Subcutaneous adipose tissue (tissue), 4 donors: ENCODE data around the gene ADCY9. TPM values are rescaled to one million over a fixed set of nuclear protein-coding genes. Genes with fewer than 3 reads are reported as not detected.

Source experiments
- total RNA-seq, 4 donors: library from RNA; depleted of rRNA; stranded (reverse); fragments of >200 nt; gene quantifications; one replicate each; pipeline ENCODE4 v1.1.0, GENCODE V29; 2016
- TF ChIP-seq, protein P1 (sequence below): fragments of 450-650 bp; IDR thresholded peaks from one replicate; pipeline ENCODE4 v1.5.1; 2016; ENCODE audit warnings: low read depth, mild to moderate bottlenecking, control low read depth, antibody characterized with exemption, moderate library complexity

The ADCY9 gene
- total RNA-seq, 4 donors from 2014 or later = 9.5 to 16.4 (median 9.8) TPM

DNA sequence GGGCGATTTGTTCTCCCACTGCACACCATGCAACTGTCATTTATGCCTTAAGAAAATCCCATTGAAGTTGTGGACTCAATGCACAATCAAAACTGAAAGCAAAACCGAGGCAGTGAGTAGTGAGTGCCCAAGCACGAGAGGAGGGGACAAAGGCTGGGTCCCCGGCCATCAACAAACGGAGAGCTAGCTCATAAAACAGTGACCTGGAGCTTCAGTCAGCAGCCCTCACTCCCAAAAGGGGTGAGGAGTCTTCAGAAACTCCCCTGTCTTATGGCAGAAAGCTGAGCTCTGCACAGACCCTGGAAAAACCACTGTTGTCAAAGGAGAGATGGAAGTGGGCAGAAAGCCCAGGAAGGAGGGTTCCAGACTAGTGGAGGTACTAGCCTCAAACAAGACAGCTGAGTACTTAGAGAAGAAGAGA lies 96.9 kb downstream of the ADCY9 start:
- TF ChIP-seq, protein P1, sequence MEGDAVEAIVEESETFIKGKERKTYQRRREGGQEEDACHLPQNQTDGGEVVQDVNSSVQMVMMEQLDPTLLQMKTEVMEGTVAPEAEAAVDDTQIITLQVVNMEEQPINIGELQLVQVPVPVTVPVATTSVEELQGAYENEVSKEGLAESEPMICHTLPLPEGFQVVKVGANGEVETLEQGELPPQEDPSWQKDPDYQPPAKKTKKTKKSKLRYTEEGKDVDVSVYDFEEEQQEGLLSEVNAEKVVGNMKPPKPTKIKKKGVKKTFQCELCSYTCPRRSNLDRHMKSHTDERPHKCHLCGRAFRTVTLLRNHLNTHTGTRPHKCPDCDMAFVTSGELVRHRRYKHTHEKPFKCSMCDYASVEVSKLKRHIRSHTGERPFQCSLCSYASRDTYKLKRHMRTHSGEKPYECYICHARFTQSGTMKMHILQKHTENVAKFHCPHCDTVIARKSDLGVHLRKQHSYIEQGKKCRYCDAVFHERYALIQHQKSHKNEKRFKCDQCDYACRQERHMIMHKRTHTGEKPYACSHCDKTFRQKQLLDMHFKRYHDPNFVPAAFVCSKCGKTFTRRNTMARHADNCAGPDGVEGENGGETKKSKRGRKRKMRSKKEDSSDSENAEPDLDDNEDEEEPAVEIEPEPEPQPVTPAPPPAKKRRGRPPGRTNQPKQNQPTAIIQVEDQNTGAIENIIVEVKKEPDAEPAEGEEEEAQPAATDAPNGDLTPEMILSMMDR = no peak

DNA sequence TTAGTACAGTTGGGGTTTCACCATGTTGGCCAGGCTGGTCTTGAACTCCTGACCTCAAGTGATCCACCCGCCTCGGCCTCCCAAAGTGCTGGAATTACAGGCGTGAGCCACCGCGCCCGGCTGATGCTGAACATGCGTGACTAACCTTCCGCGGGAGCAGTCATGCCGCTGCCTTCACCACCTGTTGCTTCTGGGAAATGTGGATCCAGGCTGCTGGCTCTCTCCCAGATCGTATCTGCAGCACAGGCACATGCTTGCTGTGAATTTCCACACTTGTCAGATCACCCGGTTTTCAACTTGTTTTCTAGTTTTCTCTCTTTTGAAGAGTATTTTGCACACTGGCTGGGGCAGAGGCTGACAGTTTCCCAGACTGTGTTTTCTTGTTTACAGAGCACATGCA lies 97.9 kb downstream of the ADCY9 start:
- TF ChIP-seq, protein P1 = no peak

DNA sequence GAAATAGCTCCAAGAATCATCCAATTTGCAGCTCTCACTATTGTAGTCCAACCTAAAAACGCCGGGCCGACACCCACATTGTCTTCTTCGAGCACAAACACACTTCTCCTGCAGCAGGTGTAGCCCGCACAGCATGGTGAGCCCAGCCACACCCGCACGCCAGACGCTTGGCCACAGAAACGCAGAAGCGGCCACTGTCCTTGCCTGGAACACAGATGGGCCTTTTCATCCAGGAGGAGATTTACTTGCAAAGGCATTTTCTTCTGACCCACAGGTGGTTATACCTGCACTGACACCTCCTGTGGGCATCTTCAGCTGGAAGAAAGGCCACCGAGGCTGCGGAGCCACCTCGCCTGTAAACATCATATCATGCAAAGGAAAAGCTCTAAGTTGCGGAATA lies 98.4 kb downstream of the ADCY9 start:
- TF ChIP-seq, protein P1 = no peak

DNA sequence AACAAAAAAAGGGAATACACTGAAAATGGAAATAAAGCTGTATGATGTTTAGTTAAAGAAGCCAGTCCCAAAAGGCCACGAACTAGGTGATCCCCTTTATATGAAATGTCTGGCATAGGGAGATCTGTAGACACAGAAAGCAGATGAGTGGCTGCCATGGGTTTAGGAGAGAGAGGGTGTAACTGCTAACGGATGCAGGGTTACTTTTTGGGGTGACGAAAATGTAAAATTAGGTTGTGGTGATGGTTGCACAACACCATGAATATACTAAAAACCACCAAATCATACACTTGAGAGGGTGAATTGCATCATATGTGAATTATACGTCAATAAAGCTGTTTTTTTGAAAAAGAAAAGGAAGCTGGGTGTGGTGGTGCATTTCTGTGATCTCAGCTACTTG lies 99.6 kb downstream of the ADCY9 start:
- TF ChIP-seq, protein P1 = no peak

DNA sequence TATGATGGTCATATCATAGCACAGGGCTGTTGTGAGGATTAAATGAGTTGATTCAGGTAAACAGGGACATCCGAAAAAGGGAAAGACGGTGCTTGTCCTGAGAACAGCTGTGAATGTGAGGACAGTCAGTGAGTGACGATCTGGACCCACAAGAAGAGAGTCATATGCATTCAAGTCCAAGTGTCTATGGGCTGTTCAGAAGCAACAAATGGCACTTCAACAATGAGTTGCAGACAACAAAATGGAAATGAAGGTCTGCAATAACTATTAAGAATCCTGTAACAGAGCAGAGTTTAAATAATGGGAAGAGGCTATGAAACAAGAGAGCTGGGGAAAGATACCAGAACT lies 100.3 kb downstream of the ADCY9 start:
- TF ChIP-seq, protein P1 = no peak

DNA sequence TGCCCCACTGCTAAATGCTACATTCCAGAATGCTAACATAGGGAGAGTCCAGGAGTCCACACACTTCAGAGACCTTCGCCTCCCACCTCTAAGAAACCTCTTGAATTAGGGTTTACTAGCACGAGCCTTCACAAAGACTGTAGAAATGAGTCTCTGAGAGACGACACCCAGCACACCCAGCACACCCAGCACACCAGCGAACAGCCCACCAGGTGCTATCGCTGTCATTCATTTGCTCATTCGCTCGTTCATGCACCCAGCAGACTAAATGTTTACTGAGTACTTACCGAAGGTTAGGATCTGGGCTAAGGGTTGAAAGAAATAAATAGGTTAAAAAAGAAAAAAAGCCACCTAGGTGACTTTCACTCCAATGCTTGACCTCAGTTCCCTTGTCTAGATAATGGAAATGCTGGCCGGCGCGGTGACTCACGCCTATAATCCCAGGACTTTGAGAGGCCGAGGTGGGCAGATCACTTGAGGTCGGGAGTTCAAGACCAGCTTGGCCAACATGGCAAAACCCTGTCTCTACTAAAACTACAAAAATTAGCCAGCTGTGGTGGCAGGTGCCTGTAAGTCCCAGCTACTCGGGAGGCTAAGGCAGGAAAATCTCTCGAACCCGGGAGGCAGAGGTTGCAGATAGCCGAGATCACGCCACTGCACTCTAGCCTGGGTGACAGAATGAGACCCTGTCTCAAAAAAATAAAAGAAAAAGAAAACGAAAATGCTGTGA lies 100.8 kb downstream of the ADCY9 start:
- TF ChIP-seq, protein P1 = no peak

DNA sequence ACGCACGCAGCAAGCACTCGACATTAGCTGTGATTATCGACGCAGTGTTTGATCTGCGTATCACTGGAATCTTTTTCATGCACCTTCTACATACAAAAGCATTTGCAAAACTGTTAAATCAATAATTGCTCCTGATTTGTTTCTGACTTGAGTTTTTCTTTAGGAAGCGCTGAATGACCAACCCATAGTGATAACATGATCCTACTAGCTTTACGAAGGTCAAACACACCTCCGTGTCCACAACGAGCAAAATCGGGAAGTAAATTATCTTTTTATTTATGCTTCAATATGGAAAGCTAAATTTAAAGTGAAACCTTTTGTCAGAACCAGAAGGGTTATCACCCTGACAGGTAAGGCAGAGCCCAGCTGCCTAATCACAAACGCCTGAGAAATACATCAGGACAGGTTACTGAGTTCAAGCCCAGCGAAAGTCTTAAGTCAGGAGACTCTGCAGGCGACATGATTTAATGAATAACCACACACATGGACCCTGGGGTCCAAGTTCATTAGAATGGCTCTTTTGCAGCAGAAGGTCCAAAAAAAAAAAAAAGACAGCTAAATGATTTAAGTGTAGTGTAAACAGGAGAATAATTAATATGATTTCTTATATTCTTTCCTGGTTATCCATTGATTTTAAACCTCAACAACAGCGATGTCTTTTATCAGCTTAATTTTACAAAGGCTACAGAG lies 104.2 kb downstream of the ADCY9 start:
- TF ChIP-seq, protein P1 = no peak
